GM20000 (cell line): ENCODE measurements around the gene IARS2.

ENCODE experiments used
- DNase-seq: peaks from one replicate; pipeline ENCODE4 v3.0.0; 2012; ENCODE audit warnings: low spot score
- TF ChIP-seq, protein P1 (sequence below): IDR thresholded peaks from 2 replicates; pipeline ENCODE4 v1.5.1; 2012; ENCODE audit warnings: mild to moderate bottlenecking, control low read depth; ENCODE audit errors: extremely low read depth, missing control alignments

Gene IARS2

GRCh38 chr1:220119043-220119512 is 25.1 kb downstream of the IARS2 start:
- no peak for DNase-seq
- TF ChIP-seq, protein P1, sequence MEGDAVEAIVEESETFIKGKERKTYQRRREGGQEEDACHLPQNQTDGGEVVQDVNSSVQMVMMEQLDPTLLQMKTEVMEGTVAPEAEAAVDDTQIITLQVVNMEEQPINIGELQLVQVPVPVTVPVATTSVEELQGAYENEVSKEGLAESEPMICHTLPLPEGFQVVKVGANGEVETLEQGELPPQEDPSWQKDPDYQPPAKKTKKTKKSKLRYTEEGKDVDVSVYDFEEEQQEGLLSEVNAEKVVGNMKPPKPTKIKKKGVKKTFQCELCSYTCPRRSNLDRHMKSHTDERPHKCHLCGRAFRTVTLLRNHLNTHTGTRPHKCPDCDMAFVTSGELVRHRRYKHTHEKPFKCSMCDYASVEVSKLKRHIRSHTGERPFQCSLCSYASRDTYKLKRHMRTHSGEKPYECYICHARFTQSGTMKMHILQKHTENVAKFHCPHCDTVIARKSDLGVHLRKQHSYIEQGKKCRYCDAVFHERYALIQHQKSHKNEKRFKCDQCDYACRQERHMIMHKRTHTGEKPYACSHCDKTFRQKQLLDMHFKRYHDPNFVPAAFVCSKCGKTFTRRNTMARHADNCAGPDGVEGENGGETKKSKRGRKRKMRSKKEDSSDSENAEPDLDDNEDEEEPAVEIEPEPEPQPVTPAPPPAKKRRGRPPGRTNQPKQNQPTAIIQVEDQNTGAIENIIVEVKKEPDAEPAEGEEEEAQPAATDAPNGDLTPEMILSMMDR: no peak

DNA sequence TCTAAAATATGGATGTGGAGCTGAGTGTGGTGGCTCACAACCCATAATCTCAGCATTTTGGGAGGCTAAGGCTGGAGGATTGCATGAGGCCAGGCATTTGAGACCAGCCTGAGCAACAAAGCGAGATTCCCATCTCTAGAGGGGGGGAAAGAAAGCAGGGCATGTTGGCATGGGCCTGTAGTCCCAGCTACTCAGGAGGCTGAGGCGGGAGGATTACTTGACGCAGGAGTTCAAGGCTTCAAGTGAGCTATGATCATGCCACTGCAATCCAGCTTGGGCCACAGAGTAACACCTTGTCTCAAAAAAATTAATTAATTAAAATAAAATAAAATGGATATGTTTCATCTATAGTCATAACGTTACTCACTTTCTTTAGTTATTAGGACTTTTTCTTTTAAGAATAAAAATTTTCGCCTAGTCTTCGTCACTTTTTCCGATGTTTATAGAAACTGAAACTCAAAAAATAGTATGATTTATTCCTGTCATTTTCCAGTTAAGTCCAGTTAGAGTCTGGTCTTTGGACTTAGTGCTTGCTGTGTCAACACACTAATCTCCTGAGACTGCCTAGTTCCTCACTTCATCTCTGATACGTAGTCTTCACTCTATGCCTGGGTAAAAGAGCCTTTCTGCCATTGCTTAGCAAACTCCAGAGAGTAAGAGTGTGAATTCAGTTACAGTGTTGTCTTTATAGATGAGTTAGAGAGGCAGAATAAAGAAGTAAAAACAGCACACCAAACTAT is 28.0 kb downstream of the IARS2 start:
- no peak for DNase-seq
- TF ChIP-seq, protein P1: no peak

DNA sequence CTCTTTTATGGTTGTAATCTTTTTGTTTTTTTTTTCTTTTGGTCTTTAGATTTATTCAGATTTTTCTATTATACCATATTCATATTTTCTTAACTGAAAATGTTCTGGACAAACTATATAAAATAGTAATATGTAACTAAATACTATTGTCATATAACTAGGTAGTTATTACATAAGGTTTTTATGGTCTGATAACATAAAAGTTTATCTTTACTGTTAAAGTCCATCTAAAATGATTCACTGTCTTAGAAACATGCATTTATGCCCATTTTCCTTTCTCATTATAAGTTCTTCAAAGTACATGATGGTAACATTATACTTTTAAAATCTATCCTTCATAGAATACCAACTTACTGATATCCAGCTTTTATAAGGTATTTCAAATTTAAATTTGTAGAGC is 29.1 kb downstream of the IARS2 start:
- TF ChIP-seq, protein P1: no peak
- DNase-seq: no peak

DNA sequence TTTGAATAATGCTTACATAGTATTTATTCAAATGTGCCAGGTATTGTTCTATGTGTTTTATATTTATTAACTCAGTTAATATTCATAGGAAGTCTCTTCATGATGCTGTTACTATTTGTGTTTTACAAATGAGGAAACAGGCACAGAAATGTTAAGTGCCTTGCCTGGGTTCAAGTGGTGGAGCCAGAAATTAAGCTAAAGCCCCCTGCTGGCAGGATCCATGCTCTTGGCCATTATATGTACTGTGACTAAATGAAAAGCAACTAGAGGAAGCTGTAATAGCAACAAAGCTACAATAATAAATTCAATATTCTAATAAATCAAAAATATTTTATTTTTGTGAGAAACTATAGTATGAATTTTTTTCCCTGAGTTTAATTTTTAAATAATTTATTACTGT is 30.0 kb downstream of the IARS2 start:
- TF ChIP-seq, protein P1: peak; percentile 32
- no peak for DNase-seq

DNA sequence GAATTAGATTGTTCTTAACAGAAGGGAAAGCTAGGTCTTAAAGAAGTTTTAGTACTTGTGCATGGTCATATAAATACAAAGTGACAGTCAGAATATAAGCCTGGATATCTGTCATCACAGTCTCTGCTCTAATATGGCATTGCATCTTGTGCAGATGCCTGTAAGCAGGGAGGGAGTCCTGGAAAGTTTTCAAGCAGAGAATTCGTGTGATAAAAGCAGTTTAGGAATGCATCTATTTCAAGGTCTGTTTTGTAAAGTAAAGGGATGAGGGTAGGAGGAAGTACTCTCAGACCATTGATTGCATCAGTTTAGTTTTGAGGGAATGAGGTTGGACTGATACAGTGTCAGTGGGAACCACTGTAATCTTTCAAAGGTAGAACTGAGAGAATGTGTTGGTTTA is 30.6 kb downstream of the IARS2 start:
- DNase-seq: no peak
- TF ChIP-seq, protein P1: no peak

GRCh38 chr1:220127076-220127475 is 33.1 kb downstream of the IARS2 start:
- TF ChIP-seq, protein P1: no peak
- DNase-seq: no peak

- TF ChIP-seq, protein P1: no peak
- no peak for DNase-seq
Observed at GRCh38 chr1:220129479-220130210, 35.7 kb downstream of the IARS2 start.
